Activated effector memory CD4-positive, alpha-beta T cell treated with Interleukin-2 at 50 U/mL for 16 hours (primary cell): ENCODE measurements around the gene SWAP70.
"Not testable (repeated sequence)": the region's sequence is repeated elsewhere in the genome, so short reads cannot be mapped to it uniquely, and the experiment has no call there.

Experiments used
- DNase-seq: peaks from one replicate; pipeline ENCODE4 v3.0.0-alpha.2; 2020

SWAP70 gene

DNA sequence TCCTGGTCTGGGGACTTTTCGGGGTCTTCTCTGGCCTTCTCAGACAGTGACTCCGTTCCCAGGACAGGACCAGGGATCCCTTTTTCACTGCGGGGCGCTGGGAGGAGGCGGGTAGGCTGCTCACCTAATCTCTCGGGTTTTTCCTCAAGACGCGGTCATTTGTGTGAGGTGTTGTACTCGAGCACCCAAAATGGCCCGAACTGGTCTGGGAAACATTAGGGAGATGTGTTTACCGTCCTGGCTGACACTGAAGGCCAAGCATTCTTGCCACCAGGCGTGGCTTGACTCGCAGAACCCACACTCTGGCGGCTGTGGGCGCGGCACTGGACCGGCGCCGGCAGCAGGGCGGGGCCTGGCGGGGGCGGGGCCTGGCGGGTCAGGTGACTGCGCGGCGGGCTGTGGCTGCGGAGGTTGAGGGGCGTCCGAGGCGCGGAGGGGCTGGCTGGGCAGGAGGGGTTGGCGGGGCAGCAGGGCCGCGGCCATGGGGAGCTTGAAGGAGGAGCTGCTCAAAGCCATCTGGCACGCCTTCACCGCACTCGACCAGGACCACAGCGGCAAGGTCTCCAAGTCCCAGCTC, at the start of gene SWAP70:
Gene SWAP70 (plus strand): TSS at position 379 of the 577 bp plus-strand sequence. CDS start 103 bp downstream, at position 482.
- peak; percentile 66 for DNase-seq

DNA sequence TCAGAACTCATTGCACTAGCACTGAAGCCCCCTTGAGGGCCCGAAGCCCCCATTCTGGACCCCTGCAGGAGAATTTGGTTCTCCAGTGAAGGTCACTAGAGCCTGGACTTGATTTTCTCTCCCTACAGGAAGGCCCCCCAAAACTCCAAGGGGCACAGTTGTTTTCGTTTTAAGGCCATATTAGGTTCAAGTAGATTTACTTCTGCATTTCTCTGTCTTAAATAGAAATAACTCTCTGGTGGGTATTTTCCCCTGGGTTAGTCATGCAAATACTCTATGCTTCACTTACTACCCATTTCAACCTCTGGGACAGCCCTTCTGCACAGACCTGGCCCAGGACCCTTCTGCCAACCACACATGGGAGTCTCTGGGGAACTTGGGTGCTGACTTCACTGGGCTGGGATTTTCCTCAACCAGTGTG, 48.8 kb upstream of the SWAP70 start:
- DNase-seq: no peak

DNA sequence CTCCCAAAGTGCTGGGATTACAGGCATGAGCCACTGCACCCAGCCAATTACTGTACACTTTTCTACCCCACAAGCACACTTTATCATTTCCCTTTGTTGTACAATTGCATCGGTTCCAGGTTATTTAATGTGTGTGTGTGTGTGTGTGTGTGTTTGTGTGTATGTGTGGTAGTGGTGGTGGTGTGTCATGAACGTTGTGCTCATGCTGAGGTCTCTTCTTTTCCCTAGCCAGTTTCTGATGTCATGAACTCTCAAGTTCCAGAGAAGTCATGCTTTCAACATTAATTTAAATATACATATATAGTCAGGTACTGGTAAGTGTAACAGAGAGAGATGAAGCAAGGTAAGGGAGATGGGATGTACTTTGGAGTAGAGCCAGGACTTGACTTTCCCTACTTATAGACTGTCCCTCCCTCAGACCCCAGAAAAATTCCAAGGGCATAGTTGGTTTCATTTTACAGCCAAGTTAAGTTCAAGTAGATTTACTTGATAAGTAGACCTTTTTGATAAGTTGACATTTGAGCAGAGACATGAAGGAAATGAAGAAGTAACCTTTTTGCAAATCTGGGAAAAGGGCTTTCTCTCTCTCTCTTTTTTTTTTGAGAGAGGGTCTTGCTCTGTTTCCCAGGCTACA, 47.7 kb upstream of the SWAP70 start:
- DNase-seq: no peak

DNA sequence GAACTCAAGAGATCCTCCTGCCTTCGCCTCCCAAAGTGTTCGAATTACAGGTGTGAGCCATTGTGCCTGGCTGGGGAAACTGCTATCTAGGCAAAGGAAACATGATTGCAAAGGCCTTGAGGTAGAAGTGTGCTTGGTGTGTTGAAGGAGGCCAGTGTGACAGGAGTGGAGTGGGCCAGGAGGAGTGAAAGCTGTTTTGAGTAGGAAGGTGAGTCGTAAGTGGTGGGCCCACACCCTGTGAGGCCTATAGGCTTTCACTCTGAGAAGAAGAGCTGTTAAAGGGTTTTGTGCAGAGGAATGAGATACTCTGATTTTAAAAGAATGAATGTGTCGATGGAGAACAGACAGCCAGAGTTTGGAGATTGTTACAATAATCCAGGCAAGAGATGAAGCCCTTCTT, 47.0 kb upstream of the SWAP70 start:
- no peak for DNase-seq

DNA sequence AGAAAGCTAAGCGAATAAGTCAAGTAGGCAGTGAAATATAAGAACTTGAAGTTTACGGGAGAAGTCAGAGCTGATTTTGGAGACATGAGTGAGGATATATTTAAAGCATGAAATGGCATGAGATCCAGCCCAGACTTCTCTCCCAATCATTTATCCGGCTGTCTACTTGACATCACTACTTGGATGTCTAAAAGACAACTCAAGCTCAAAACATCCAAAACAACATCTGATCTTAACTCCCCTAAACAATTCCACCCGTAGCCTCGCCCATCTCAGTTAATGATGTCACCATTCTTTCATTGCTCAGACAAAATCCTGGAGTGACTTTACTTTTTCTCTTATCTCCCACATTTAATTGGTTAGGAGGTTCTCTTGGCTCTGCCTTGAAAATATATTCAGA, 45.9 kb upstream of the SWAP70 start:
- no peak for DNase-seq

DNA sequence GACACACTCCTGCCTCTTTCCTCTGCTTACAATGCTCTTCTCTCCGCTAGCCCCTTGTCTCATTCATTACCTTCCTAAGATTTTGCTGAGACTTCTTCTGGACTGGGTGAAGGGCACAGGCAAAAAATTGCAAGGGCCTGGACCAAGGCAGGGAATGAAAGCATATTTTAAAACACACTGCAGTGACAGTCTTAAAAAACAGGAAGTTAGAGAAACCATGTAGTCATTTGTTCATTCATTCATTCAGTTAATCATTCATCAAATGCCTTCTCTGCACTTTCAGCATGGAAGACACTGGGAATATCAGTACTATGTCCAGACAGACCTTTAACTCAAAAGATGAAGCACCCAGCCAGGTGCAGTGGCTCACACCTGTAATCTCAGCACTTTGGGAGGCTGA, 44.9 kb upstream of the SWAP70 start:
- DNase-seq: no peak

GRCh38 chr11:9619971-9620370, 43.9 kb upstream of the SWAP70 start:
- no peak for DNase-seq

DNA sequence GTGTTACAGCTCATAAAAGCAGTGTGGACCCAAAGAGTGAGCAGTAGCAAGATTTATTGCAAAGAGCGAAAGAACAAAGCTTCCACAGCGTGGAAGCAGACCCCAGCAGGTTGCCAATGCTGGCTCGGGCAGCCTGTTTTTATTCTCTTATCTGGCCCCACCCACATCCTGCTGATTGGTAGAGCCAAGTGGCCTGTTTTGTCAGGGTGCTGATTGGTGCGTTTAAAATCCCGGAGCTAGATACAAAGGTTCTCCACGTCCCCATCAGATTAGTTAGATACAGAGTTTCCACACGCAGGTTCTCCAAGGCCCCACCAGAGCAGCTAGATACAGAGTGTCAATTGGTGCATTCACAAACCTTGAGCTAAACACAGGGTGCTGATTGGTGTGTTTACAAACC, 41.5 kb upstream of the SWAP70 start:
- DNase-seq: not testable (repeated sequence)

- DNase-seq: not testable (repeated sequence)
These were observed 40.8 kb upstream of the SWAP70 start for GRCh38 chr11:9623053-9623452.

DNA sequence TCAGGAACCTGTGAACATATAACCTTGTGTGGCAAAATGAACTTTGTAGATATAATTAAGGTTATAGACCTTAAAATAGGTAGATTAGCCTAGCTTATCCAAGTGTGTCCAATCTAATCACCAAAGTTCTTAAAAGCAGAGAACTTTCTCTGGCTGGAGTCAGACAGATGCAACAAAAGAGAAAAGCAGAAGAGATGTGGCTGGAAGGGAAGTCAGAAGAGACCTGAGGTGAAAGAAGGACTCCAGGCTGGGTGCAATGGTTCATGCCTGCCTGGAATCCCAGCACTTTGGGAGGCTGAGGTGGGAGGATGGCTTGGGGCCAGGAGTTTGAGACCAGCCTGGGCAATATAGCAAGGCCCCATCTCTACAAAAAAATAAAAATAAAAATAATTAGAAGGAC, 39.4 kb upstream of the SWAP70 start:
- no peak for DNase-seq

DNA sequence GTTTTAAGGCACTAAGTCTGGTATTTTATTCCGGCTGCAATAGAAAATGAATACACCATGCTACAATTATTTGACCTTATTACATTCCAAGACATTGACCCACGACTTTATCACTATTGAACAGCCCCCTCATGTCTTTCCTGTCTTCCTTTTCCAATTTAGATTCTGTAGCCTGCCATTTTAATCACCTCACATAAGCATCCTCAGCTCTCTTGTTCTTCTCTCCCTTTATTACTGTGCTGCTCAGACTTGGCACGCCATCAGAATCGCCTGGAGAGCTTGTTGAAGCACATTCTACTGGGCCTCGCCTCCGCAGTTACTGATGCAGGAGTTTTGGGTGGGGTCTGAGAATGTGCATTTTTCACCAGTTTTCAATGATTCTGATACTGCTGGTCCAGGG, 38.7 kb upstream of the SWAP70 start:
- no peak for DNase-seq

DNA sequence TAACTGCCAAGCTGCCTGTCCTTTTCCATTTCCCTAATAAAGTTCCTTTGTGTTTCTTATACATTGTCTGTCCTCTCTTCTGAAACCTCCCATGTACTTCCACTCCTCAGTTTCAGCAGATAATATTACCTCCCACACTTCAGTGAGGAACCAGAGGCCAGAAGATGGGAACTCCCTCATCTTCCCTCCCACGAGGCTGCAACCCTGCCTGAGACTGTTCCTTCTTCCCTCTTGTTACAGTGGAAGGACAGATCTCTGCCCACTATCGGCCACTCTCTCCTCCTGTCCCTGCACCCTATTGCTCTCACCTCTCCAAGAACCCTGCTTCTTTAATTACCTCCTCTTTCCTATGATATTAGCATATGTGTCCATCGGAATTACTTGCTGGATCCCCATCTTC, 38.1 kb upstream of the SWAP70 start:
- DNase-seq: no peak

GRCh38 chr11:9626496-9627394, 37.1 kb upstream of the SWAP70 start:
- no peak for DNase-seq

DNA sequence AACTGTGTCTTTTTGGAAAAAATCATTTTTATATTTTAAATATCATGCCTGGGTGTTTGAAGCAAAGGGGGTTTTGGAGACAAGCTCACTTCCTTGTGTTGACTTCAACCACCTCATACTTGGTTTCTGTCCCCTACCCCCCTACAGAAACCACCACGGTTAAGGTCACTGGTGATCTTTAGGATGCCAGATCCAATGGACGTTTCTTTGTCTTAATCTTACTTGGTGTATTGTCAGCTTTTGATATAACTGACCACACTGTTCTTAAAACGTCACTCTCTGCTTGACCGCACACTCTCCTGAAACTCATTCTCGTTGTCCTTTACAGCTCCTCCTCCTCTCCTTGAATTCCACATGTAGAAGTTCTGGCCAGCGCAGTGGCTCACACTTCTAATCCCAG, 34.8 kb upstream of the SWAP70 start:
- no peak for DNase-seq

DNA sequence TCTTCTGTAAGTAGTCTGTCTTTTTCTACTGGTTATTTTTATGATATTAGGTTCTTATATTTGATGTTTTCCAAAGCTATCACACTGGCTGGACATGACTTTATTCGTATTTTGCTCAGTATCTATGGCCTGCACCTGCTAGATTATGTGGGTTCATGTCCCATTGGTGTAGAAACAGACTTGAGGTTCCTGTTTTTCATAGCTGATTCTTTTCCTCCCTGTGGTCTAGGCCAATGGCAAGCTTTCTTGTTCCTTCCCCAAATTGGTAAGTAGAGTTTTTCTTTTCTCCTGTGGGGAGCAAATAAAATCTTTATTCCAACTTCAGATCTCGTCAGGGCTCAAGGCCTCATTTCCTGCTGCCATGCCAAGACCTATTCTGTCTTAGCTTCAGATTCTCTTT, 30.2 kb upstream of the SWAP70 start:
- no peak for DNase-seq

DNA sequence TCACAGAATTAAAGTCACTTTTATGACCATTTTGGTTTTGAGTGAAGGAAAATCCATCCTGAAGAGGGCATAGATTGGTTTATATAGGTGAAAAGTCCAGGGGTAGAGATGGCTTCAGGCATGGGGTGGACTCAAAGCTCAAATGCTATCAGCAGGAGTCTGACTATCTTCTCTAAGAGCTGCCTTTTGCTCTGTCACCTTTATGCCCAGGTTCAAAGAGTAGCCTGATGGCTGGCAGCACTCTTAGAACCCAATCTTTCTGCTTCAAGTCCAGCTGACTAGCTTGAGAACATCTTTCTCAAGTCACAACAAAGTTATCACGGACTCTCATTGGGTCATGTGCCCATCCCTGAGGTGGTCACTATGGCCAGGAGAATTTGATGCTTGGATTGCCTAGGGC, 27.2 kb upstream of the SWAP70 start:
- no peak for DNase-seq

- no peak for DNase-seq
These were observed 24.8 kb upstream of the SWAP70 start for GRCh38 chr11:9639099-9639498.

- DNase-seq: no peak
These were observed 23.9 kb upstream of the SWAP70 start for GRCh38 chr11:9639985-9640384.

GRCh38 chr11:9642894-9643293, 21.0 kb upstream of the SWAP70 start:
- DNase-seq: no peak

DNA sequence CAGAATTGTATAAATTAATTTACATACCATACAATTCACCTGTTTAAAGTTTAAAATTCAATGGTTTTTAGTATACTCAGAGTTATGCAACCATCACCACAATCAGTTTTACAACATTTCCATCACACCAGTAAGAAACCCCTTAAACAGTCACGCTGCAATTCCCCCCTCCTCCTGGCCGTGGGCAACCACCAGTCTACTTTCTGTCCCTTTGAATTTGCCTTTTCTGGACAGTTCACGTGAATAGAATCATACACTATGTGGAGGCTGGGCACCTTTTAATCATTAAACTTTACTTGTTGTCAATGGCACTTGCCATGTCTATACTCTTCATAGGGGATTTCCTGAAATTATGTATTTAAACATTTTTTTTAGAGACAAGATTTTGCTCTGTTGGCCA, 20.1 kb upstream of the SWAP70 start:
- DNase-seq: no peak

DNA sequence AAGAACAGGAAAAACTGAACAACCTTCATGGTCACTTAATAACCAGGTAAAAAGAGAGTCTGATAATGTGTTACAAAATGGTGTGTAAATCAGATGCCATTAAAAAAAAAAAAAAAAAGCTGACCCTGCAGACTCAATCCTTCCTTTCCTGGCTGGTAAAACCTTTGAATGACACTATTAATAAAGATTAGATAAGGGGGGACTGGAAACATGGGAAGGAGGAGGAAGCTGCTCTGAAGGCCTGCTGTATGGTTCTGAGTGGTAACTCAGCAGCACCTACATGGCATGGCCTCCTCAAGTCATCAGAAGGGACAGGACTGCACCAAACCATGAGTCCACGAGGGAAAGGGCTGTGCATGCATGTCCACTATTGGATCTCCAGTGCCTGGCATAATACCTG, 18.0 kb upstream of the SWAP70 start:
- DNase-seq: no peak

DNA sequence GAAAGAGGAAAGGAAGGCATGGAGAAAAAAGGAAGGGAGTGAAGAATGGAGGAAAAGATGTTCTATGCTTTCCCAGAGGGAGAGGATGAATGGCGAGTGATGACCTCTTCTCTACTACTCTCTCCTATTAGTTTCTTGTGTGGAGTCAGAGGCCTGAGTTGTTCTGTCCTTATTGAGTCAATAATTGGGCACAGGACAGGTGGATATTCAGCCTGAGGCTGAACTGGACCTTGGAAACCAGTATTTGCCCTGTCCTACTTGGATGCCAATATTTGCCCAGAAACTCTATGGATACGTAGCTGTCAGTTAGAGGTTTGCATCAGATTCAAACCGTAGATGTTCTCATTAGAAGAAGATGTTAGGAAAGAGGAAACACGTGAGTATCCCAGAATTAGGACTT, 17.6 kb upstream of the SWAP70 start:
- DNase-seq: no peak

- DNase-seq: no peak
These were observed 12.4 kb upstream of the SWAP70 start for GRCh38 chr11:9651481-9651880.
